NCI-H1092 (cell line): ENCODE data around the gene CSTPP1.
"Not testable (repeated sequence)": the region's sequence is repeated elsewhere in the genome, so short reads cannot be mapped to it uniquely, and the experiment has no call there.

Source experiments
- DNase-seq: peaks from one replicate; lab custom pipeline; 2025; lab: John Stamatoyannopoulos, UW

CSTPP1 gene

DNA sequence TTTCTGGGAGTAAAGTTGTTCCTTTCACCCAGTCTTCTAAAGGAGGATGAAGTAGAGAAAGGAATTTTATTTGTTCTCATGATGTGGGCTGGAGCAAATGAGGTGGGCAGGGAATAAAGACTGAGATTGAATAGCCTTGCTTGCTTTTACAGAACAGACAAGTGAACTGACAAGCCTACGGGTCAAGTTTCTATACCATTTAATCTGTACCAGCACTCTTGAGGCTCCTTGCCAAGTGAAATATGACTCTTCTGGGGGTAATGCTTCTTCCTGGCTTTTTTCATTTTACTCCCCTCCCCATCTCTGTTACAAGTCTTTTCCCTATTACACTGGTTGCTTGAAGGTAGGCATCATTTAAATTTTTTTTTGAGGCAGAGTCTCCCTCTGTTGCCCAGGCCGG lies 54.8 kb downstream of the CSTPP1 start:
- DNase-seq = no peak

DNA sequence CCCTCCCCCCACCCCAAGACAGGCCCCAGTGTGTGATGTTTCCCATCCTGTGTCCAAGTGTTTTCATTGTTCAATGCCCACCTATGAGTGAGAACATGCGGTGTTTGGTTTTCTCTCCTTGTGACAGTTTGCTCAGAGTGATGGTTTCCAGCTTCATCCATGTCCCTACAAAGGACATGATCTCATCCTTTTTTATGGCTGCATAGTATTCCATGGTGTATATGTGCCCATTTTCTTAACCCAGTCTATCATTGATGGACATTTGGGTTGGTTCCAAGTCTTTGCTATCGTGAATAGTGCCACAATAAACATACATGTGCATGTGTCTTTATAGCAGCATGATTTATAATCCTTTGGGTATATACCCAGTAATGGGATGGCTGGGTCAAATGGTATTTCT lies 55.8 kb downstream of the CSTPP1 start:
- not testable (repeated sequence) for DNase-seq

DNA sequence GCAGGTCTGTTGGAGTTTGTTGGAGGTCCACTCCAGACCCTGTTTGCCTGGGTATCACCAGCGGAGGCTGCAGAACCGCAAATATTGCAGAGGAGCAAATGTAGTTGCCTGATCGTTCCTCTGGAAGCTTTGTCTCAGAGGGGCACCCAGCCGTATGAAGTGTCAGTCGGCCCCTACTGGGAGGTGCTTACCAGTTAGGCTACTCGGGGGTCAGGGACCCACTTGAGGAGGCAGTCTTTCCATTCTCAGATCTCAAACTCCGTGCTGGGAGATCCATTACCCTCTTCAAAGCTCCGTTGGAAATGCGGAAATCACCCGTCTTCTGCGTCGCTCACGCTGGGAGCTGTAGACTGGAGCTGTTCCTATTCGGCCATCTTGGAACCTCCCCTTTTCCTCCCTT lies 61.2 kb downstream of the CSTPP1 start:
- not testable (repeated sequence) for DNase-seq

DNA sequence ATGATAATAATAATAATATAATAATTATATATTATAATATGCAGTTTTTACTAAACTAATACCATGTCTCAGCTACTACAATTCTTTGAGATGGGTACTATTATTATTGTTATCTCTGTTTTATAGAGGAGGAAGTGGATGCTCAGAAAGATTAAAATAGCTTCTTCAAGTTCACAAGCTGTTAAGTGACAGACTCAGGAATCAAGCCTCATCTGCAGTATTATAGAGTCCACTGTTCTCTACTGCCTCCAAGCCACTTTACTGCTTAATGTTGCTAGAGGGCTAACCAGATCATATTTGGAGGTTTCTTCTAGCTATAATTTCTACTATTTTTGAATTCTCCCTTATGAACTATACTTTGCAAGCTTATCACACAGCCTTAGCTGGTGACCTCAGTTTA lies 62.7 kb downstream of the CSTPP1 start:
- no peak for DNase-seq

DNA sequence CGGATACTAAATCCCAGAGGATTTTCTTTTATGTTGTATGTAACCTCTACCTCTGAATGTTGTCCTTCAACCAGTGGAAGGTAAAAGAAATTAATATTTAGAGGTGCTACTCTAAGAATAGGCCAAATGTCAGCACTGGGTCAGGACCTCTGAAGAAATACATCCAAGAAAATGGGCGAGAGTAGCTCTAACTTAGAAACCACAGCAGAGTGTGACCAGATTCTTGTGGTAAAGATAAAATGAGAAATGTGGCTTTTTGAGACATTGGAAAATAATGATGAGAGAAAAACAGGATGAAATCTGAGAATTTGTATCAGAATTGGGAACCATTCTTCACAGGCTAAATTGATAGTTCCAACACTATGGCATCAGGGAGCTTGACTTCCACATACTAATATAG lies 63.5 kb downstream of the CSTPP1 start:
- DNase-seq = no peak

DNA sequence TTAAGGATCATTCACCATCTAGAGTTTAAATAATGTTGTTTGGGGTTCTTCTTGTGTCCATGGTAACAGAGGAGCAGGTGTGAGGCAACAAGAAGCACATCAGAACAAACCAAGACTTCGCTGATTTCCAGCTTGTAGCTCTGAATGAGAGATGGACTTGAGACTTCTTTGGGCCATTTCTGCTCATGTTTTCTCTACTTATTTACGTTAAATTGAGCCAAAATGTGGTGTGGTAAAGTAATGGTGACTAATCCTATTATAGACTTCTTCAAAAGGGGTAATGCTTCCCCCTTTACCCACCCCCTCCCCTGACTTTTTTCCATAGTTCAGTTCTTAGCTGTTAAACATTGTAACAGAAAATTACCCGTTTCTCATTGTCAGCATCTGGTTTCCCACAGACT lies 65.2 kb downstream of the CSTPP1 start:
- DNase-seq = no peak

DNA sequence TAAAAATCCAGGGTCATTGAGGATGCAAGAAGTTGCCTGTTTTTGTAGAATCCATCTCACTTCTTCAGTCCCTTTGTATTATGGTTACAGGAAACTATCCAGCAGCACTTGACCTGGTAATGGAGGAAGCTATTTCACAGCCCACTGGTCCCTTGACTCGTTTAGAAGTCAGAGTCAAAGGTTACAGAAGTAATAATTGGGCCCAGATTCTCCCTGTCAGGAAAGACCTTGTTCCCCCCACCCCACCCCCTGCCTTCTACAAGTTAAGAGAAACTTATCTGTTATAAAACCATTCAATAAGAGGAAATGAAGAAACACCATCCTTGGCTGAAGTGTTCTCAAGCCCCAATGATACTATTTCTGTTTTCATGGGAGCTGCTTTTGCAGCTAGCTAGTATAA lies 65.8 kb downstream of the CSTPP1 start:
- DNase-seq = no peak

DNA sequence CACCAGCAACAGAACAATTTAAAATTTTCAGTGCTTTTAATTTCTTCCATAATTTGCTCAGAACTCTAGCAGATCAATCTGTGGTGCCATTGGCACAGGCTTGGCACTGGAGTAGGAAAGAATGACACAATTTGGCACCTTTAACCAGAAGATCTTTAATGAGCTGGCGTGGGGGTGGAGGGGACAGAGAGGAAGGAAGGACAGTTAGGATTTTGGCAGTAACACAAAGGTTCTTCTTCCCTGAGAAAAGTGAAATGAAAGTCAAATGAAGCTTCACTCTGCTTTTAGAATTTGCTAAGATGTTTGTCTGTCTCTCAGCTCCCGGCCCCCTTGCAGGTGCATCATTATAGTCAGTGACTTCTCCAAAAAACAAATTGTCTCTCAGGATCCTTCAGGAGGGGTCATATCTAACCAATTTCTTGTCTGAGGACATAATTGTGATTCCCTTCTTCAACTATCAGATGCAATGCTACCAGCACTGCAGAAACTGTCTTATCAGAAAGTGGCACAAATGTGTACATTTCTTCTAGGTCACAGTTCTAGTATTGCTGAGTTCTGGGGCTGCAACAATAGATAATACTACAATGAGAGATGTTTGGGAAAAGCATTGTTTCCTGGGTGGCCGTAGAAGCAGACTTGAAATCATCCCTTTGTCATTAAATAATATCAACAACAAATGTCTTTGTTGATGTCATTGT lies 66.8 kb downstream of the CSTPP1 start:
- no peak for DNase-seq

DNA sequence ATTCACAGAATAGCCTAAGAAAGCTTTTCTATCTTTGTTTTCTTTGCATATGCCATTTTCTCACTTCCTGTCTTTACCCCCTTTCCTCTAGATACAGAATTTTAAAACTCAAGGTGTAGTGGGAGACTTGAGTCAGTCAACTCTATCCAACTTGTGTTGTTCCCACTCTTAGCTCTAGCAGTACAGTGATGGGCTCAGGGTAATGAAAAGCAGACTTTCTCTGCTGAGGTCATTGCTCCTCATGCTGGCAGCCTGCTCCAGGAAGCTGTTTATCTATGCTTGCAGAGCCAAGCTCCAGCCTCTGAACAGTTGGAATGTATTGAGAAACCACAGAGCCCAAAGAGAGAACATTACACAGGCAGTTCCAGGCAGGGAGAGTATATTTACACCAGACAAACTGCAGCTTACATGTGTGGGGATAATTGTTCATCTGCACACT lies 68.1 kb downstream of the CSTPP1 start:
- DNase-seq = peak; percentile 44

DNA sequence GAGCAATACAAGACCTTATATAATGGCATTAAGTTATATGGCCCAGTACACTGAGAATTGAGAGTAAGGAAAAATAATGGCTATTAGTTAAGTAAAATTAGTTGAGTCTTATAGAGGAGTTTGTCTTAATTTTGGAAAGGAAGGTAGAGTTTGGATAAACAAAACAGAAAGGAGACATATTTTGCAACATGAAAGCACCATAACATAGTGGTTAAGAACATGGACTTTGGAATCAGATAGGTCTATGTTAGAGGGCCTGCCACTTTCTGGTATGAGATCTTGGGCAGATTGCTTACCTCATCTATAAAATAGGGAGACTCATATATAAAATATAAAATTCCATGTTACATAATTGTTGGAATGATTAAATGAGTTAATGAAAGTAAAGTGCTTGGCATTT lies 68.9 kb downstream of the CSTPP1 start:
- no peak for DNase-seq

DNA sequence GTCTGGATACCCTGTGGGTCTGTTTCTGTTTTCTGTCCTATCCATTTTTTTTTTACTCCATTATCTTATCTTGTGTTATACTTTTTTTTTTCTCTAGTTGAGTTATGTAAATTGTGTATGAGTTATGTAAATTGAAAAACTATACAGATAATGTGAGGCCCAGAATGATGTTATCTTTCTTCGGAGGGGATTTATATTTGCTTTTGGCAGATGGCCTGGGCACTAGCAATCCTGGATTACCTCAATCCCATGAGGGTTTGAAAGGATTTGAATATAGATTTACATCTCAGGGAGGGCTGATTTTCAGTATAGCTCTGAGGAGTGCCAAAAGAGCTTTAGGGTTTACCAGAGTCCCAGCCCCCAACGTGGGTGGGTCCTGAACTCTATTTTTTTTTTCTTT lies 71.0 kb downstream of the CSTPP1 start:
- no peak for DNase-seq

DNA sequence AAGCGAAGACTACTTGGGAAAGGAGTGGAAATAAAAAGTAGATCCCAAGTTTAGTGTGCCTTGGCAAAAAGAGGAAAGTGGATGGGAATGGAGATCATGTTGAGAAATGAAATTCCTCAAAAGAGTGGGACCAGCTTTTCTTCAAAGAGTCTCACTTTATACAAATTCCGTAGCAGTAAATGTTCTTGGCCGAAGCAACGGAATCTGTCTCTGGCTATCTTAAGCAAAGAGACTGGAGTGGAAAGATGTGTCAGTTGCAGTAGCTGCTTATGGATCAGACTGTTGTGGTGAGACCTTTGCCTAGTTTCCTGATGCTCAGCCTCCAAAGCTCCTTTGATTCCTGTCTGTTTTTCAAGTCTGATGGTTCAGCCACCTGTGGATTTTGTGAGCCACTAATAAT lies 73.6 kb downstream of the CSTPP1 start:
- DNase-seq = no peak

DNA sequence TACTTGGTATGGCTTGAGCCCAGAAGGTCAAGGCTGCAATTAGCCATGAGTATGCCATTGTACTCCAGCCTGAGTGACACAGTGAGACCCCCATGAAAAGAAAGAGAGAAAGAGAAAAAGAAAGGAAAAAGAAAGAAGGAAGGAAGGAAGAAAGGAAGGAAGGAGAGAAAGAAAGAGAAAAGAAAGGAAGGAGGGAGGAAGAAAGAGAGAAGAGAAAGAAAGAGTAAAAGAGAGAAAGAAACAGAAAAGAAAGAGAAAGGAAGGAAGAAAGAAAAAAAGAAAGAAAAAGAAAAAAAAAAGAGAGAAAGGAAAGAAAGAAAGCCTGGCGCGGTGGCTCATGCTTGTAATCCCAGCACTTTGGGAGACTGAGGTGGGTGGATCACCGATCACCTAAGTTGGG lies 77.5 kb downstream of the CSTPP1 start:
- no peak for DNase-seq

DNA sequence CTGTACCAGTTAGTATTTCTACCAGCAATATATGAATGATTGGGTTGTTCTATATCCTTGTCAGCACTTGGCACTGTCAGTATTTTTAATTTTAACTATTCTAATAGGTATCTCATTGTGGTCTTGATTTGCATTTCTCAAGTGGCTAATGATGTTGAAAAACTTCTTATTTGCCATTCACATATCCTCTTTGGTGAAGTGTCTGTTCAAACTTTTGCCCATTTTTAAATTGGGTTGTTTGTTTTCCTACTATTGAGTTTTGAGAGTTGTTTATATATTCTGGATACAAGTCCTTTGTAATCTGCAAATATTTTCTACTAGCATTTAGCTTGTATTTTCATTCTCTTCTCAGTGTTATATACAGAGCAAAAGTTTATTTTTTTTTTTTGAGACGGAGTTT lies 82.1 kb downstream of the CSTPP1 start:
- no peak for DNase-seq

DNA sequence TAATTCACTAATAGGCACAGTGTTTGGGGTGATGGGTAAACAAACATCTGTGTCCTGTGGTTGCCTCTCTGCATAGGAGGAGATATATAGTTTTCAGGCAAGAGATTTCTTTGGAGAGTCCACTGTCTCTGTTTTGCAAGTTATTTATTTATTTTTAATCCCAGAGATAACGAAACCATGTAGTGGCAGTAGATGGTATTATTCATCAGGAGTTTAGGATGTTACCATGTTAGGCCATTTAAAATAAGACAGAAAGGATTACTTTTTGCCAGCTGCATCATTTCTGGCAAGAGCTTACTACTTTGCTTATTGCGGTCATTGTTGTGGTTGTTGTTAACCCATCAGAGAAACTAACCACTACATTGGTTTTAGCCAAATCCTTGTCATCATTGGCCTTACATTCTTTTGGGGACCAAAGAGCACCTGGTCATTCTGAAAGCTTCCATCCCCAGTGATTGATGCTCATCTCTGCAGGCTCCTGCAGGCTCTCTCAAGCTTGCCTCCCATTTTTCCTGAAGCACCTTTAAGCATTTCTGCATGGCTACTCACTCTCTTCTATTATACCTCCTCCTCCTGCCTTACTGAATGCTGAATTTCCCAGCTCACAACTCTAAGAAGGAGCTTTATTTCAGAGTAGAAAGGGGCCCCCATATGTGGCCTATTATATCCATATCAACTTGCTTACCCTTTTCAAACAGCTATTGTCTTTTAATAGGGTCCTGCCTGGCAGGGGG lies 84.4 kb downstream of the CSTPP1 start:
- DNase-seq = no peak

DNA sequence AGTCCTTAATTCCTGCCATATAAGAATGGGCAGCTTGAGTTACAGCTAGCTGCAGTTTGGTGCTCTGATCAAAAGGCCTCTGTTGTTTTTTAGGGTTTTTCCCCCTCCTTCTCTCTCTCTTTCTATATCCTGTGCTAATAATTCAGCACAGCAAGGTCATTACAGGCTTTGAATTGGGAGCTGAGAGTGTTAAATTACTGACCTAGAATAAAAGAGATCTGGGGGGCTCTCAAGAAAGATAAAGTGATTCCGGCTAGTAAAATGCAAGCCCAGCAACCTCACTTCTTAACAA lies 84.9 kb downstream of the CSTPP1 start:
- DNase-seq = no peak

DNA sequence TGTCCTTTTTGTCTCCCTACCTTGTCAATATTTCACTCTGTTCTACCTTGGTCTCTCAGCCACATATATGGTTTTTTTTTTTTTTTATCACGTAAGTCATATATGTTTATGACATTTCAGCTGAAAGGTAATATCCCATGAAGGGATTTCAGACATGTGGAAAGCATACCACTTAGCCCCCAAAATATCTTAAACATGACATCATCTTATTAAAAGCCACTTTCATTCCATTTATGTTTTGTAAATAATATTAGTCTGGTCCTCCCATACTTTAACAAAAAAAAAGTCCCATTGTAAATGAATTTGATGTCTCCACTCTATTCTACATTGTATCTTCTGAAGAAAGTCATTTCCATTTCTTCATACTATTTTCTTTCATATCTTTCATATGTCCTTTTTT lies 85.4 kb downstream of the CSTPP1 start:
- DNase-seq = no peak

DNA sequence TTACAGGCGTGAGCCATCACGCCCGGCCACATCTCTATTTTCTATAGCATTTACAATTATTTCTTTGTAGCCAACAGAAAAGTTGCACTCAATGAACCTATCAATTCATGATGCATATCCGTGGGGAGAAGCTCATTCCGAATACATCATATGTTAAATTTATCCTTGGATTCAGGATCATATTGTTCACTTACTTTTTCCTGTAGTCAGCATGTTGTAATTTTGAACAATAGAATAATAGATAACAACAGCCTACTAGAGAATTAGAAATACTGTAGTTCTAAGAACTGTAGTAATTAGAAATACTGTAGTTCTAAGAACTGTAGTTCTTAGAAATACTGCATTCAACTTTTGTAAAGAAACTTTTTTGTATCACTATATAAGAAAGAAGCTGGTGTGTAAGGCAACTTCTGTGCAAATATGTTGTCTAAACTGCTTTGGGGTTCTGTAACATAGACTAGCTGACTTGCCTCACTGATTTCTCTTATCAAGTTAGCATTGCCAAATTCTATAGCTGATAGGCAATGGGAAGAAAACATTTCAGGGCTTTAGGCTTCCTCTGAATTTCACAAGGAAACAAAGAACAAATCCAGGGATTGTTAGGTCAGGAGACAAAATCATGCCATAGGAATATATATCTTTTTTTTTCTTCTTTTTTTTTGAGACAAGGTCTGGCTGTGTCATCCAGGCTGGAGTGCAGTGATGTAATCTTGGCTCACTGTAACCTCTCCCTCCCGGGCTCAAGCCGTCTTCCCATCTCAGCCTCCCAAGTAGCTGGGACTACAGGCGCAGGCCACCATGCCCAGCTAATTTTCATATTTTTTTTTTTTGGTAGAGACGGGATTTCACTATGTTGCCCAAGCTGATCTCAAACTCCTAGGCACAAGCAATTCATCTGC lies 91.9 kb downstream of the CSTPP1 start:
- no peak for DNase-seq

DNA sequence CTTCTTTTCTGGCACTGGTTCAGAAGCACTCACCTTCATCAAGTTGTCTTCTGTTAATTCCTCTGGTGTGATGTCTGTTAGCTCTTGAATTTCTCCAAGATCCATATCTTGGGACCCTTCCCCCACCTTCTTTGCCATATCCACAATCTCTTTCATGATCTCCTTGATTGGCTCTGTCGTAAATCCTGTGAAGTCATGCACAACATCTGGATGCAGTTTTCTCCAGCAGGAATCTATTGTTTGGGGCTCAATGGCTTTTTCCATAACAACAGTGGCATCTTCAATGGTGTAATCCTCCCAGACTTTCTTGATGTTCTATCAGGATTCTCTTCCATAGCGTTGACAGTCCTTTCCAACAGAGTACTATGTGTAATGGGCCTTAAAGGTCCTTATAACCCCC lies 96.9 kb downstream of the CSTPP1 start:
- no peak for DNase-seq

DNA sequence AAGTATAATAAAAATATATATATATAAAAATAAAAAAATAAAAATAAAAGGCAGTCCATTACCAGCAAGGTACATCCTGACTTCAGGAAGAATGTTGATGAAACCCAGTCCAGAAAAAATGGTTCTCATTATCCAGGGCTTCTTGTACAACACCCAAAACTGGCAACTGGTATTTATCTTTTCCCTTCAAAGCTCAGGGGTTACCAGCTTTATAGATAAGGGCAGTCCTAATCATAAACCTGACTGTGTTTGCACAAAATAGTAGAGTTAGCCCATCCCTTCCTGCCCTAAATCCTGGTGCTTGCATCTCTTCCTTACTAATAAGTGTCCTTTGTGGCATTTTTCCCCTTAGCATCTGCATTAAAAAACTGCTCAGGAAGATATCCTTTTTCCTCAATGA lies 97.5 kb downstream of the CSTPP1 start:
- DNase-seq = no peak

DNA sequence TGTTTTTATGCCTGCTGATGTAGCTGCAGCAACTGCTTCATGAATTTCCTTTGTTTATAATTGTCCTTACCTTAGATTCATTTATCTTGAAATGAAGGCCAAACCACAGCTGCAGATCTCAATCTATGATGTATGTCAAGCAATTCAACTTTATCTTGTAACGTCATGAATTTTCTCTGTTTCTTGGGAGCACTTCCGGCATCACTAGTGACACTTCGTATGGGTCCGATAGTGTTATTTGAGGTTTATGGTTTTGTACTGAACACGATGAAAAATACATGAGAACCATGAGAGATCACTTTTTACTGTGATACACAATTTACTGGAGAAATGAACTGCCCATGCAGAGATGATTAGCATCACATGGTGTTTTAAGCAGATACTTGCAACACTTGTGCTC lies 98.5 kb downstream of the CSTPP1 start:
- no peak for DNase-seq

DNA sequence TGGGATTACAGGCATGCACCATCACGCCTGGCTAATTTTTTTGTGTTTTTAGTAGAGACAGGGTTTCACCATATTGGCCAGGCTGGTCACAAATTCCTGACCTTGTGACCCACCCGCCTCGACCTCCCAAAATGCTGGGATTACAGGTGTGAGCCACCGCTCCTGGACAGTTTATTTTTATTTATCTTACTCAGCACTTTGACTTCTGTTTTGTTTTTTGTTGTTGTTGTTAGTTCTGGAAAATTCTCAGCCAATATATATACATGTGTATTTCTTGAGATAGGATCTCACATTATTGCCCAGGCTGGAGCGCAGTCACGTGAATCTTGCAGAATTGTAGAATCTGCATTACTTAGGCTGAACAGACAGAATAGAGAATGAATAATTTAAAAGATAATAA lies 107.6 kb downstream of the CSTPP1 start:
- DNase-seq = no peak

DNA sequence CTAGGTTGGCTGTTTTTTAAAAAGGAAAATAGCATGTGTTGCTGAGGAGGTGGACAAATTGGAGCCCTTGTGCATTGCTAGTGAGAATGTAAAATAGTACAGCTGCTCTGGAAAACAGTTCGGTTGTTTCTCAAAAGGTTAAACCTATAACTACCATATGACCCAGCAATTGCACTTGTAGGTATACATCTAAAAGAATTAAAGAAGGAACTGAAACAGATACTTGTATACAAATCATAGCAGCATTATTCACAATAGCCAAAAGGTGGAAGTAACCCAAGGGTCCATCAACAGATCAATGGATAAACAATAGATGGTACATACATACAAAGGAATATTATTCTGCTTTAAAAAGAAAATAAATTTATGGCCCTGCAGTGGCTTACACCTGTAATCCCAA lies 111.4 kb downstream of the CSTPP1 start:
- DNase-seq = no peak
